Breast epithelium (tissue), 3 donors: ENCODE data around the gene NSF.

Experiments
- CTCF ChIP-seq, 3 donors: fragments of 450-650 bp; IDR thresholded peaks; one replicate each; pipeline ENCODE4 v1.5.1; 2016 to 2017; ENCODE audit warnings: antibody characterized with exemption in 3 of 3, mild to moderate bottlenecking in 3 of 3, moderate library complexity in 3 of 3
- POLR2A ChIP-seq: fragments of 450-650 bp; IDR thresholded peaks from one replicate; pipeline ENCODE4 v1.6.1; 2016; ENCODE audit warnings: antibody characterized with exemption, mild to moderate bottlenecking, moderate library complexity

- no peak for TF ChIP-seq CTCF (IDR thresholded peaks at IDR 0.05)
- no peak for TF ChIP-seq POLR2A
Observed at GRCh38 chr17:46722662-46723285, 132.3 kb downstream of the NSF start.
